Keratinocyte (primary cell): ENCODE measurements around the gene BMP7.

ENCODE experiments used
- CTCF ChIP-seq, 3 experiments: IDR thresholded peaks in 1 of 3; conservative IDR thresholded peaks in 1 of 3; optimal IDR thresholded peaks in 1 of 3; 2 replicates in 2 of 3; 3 replicates in 1 of 3; pipeline versions ENCODE3 to v1.5.1; 2011; ENCODE audit warnings: low read length in 3 of 3, mild to moderate bottlenecking in 3 of 3, moderate library complexity in 2 of 3, control low read depth in 1 of 3, inconsistent platforms in 1 of 3; ENCODE audit not compliant: insufficient read depth in 2 of 3; ENCODE audit errors: extremely low read depth in 1 of 3
- EZH2 ChIP-seq: IDR thresholded peaks from one replicate; pipeline ENCODE4 v1.6.1; 2012; ENCODE audit warnings: inconsistent platforms, mild to moderate bottlenecking, low read length, moderate library complexity

- TF ChIP-seq CTCF (optimal IDR thresholded peaks at IDR 0.05 in 1 of 3, IDR thresholded peaks at IDR 0.05 in 1 of 3, conservative IDR thresholded peaks at IDR 0.05 in 1 of 3; ENCODE audit: extremely low read depth in 1 of 3, insufficient read depth in 2 of 3, low read length in 3 of 3) (no peak), EZH2 (no peak)
These were observed 84.8 kb downstream of the BMP7 start for GRCh38 chr20:57181639-57182038.
